B cell (primary cell): ENCODE results near the gene HHEX. TPM values are rescaled to one million over a fixed set of nuclear protein-coding genes. Genes with fewer than 3 reads are reported as not detected.
A peak's percentile ranks its signal among the peaks of the same experiment; 100 is the strongest.

Source experiments
- ATAC-seq: fragments of 200-7000 bp; cut with Tn5 transposase; one replicate; pipeline ENCODE4 v1.10.0; 2021; ENCODE audit warnings: low read depth, mild to moderate bottlenecking, moderate number of reproducible peaks, moderate library complexity
- CTCF ChIA-PET: fragments of 350-600 bp; sonication (Branson Sonifier 250); formaldehyde crosslinking; loops from one replicate; lab custom pipeline; 2021; ENCODE audit warnings: antibody characterized with exemption, inconsistent platforms; lab: Charles Lee
- POLR2A ChIA-PET: fragments of 350-600 bp; sonication (Branson Sonifier 250); formaldehyde crosslinking; loops from one replicate; lab custom pipeline; 2021; ENCODE audit warnings: antibody characterized with exemption; lab: Charles Lee
- DNase-seq: peaks from one replicate; pipeline ENCODE4 v3.0.0; 2013
- H2AFZ ChIP-seq: 2 replicates; pipeline ENCODE4 v1.6.1; 2012; ENCODE audit warnings: mild to moderate bottlenecking, low read depth, low read length; ENCODE audit not compliant: insufficient read depth, poor library complexity, severe bottlenecking
- H3K27ac ChIP-seq, 2 donors: 1 replicate in 1 of 2; 2 replicates in 1 of 2; pipeline ENCODE4 v1.5.1; 2012 to 2013; ENCODE audit warnings: low read length in 2 of 2, mild to moderate bottlenecking in 2 of 2, moderate library complexity in 1 of 2
- H3K27me3 ChIP-seq, 4 experiments: fragments of 200-600 bp in 1 of 4; sonication (generic) in 1 of 4; replicated peaks in 1 of 4; 1 replicate in 2 of 4; 2 replicates in 2 of 4; pipeline versions ENCODE4 v1.6.1 to v1.7.0; 2013 to 2016; ENCODE audit warnings: low read length in 3 of 4, mild to moderate bottlenecking in 2 of 4, mixed read lengths in 1 of 4, moderate library complexity in 1 of 4; ENCODE audit not compliant: insufficient read depth in 4 of 4, control insufficient read depth in 3 of 4; ENCODE audit errors: control extremely low read depth in 1 of 4
- H3K36me3 ChIP-seq, 2 experiments: replicated peaks in 1 of 2; 1 replicate in 1 of 2; 2 replicates in 1 of 2; pipeline versions ENCODE4 v1.6.1 to v1.7.1; 2013; ENCODE audit warnings: low read length in 1 of 2; ENCODE audit not compliant: insufficient read depth in 2 of 2, control insufficient read depth in 1 of 2; ENCODE audit errors: control extremely low read depth in 1 of 2, extremely low read depth in 1 of 2
- H3K4me1 ChIP-seq, 2 donors: fragments of 200-600 bp in 1 of 2; sonication (generic) in 1 of 2; 1 replicate in 1 of 2; 2 replicates in 1 of 2; pipeline versions ENCODE4 v1.5.1 to v1.6.1; 2013 to 2017; ENCODE audit warnings: low read length in 2 of 2; ENCODE audit not compliant: control insufficient read depth in 2 of 2, insufficient read depth in 2 of 2
- H3K4me2 ChIP-seq: replicated peaks from 2 replicates; pipeline ENCODE3; 2012; ENCODE audit warnings: mild to moderate bottlenecking, low read depth, low read length; ENCODE audit not compliant: poor library complexity, severe bottlenecking
- H3K4me3 ChIP-seq, 5 experiments: fragments of 200-600 bp in 1 of 5; sonication (generic) in 1 of 5; 1 replicate in 3 of 5; 2 replicates in 2 of 5; pipeline versions ENCODE4 v1.5.1 to v1.7.0; 2011 to 2016; ENCODE audit warnings: low read length in 4 of 5, mild to moderate bottlenecking in 4 of 5, low read depth in 2 of 5, control low read depth in 1 of 5, moderate library complexity in 1 of 5; ENCODE audit not compliant: insufficient read depth in 1 of 5; ENCODE audit errors: control extremely low read depth in 1 of 5, extremely low read depth in 1 of 5
- H3K79me2 ChIP-seq: fragments of 200-600 bp; sonication (generic); one replicate; pipeline ENCODE4 v1.6.0; 2016; ENCODE audit warnings: low read length; ENCODE audit not compliant: control insufficient read depth, insufficient read depth
- H3K9ac ChIP-seq: fragments of 200-600 bp; sonication (generic); 2 replicates; pipeline ENCODE4 v1.6.1; 2017; ENCODE audit warnings: mild to moderate bottlenecking, low read length, moderate library complexity
- H3K9me3 ChIP-seq, 3 donors: one replicate each; pipeline versions ENCODE4 v1.6.1 to v1.7.1; 2013; ENCODE audit warnings: low read length in 2 of 3; ENCODE audit not compliant: control insufficient read depth in 2 of 3, insufficient read depth in 1 of 3; ENCODE audit errors: control extremely low read depth in 1 of 3
- H4K20me1 ChIP-seq: 2 replicates; pipeline ENCODE4 v1.6.0; 2012; ENCODE audit warnings: mild to moderate bottlenecking, low read length; ENCODE audit not compliant: insufficient read depth, control insufficient read depth, poor library complexity, severe bottlenecking
- H3K27ac Mint-ChIP-seq: one replicate; pipeline ENCODE4 v1.8.0; 2021; ENCODE audit warnings: mixed read lengths
- H3K27me3 Mint-ChIP-seq: one replicate; pipeline ENCODE4 v1.8.0; 2021; ENCODE audit warnings: mixed read lengths
- H3K4me1 Mint-ChIP-seq: one replicate; pipeline ENCODE4 v1.8.0; 2021; ENCODE audit warnings: mixed read lengths
- H3K4me3 Mint-ChIP-seq: one replicate; pipeline ENCODE4 v1.8.0; 2021; ENCODE audit warnings: mixed read lengths
- H3K9me3 Mint-ChIP-seq: one replicate; pipeline ENCODE4 v1.8.0; 2022; ENCODE audit warnings: mixed read lengths; ENCODE audit not compliant: insufficient read depth
- CTCF ChIP-seq: fragments of 200-600 bp; IDR thresholded peaks from one replicate; pipeline ENCODE4 v1.8.0; 2022; ENCODE audit warnings: antibody characterized with exemption, mild to moderate bottlenecking
- EZH2 ChIP-seq: IDR thresholded peaks from 2 replicates; pipeline ENCODE4 v1.6.1; 2012; ENCODE audit warnings: borderline replicate concordance, low read depth, mild to moderate bottlenecking, moderate library complexity, low read length; ENCODE audit not compliant: insufficient read depth, poor library complexity, severe bottlenecking
- WGBS: methylation state at CpG from one replicate; pipeline ENCODE4 v1.1.5; 2013; ENCODE audit warnings: missing lambda C conversion rate; ENCODE audit not compliant: insufficient coverage; 5-methylcytosine and 5-hydroxymethylcytosine counted together
- intact Hi-C: fragments of 100-400 bp; cut with micrococcal nuclease; formaldehyde crosslinking; loops from one replicate; pipeline ENCODE4 v1.10.0; 2022
- polyA plus RNA-seq: library from polyadenylated mRNA; depleted of rRNA; stranded (reverse); fragments of >200 nt; gene quantifications from 2 replicates; pipeline ENCODE4 v1.2.3, GENCODE V29; 2012
- total RNA-seq, 2 donors: library from RNA; stranded (reverse); fragments of 120-200 nt in 1 of 2; gene quantifications; 1 replicate in 1 of 2; 2 replicates in 1 of 2; pipeline versions ENCODE4 v1.2.3 to v1.2.4, GENCODE V29; 2013 to 2022

The HHEX gene
- total and polyA plus RNA-seq, 2 donors (not counting 1 experiment from before 2014, with no cell fraction given), result 96.9 to 149 TPM

- TF ChIP-seq CTCF, result no peak
- no peak for TF ChIP-seq EZH2
- Mint-ChIP-seq H3K4me3 (no peak overlapping the region), H3K27ac (no peak overlapping the region), H3K9me3 (no peaks in the 10 kb centered on the region), H3K4me1 (peaks cover 32% of the 10 kb centered on the region), H3K27me3 (no peaks in the 10 kb centered on the region)
- H3K9ac ChIP-seq, result no peak overlapping the region
- H3K4me2 ChIP-seq, result no peak overlapping the region
- ChIA-PET POLR2A (interaction anchor here (0.6 kb wide), 1 partner anchor 13 kb away, joined by 3 read pairs; no protein-coding TSS in a partner anchor), CTCF (interaction anchor here (1.0 to 1.4 kb wide), 2 partner anchors 17 to 19 kb away, joined by 3 to 4 read pairs; no protein-coding TSS in a partner anchor)
- no peaks in the 10 kb centered on the region for H3K9me3 ChIP-seq
- ATAC-seq, result no peak
- H3K27ac ChIP-seq, result no peak overlapping the region
- no peaks in the 10 kb centered on the region for H3K79me2 ChIP-seq
- intact Hi-C loops, result no loop called here
- H2AFZ ChIP-seq, result no peak overlapping the region
- no peak for DNase-seq
- no peak overlapping the region for H3K4me3 ChIP-seq
- no peaks in the 10 kb centered on the region for H4K20me1 ChIP-seq
- no peaks in the 10 kb centered on the region for H3K27me3 ChIP-seq
- H3K36me3 ChIP-seq, result no peaks in the 10 kb centered on the region
- peaks cover 27 to 28% of the 10 kb centered on the region in 2 donors for H3K4me1 ChIP-seq
Observed at GRCh38 chr10:92722349-92722748, 32.6 kb downstream of the HHEX start.

- ChIA-PET POLR2A (interaction anchor here (0.6 to 1.3 kb wide), 2 partner anchors 8 to 36 kb away, joined by 3 read pairs; no protein-coding TSS in a partner anchor), CTCF (interaction anchor here (0.6 to 1.2 kb wide), 4 partner anchors 14 to 120 kb away, joined by 3 to 4 read pairs (median 3); no protein-coding TSS in a partner anchor)
- peaks cover 4% of the 10 kb centered on the region for H3K79me2 ChIP-seq
- no peak overlapping the region for H3K9ac ChIP-seq
- Mint-ChIP-seq H3K4me1 (peaks cover 37% of the 10 kb centered on the region), H3K27me3 (no peaks in the 10 kb centered on the region), H3K4me3 (no peak overlapping the region), H3K27ac (peak overlapping the region; percentile 0), H3K9me3 (no peaks in the 10 kb centered on the region)
- H3K4me2 ChIP-seq, result no peak overlapping the region
- H3K27me3 ChIP-seq, result no peaks in the 10 kb centered on the region
- H3K9me3 ChIP-seq, result peaks cover 0 to 3% (median 0%) of the 10 kb centered on the region in 3 donors
- no peak overlapping the region for H2AFZ ChIP-seq
- H3K4me3 ChIP-seq, result no peak overlapping the region
- TF ChIP-seq EZH2, result no peak
- TF ChIP-seq CTCF, result no peak
- DNase-seq (no peak), ATAC-seq (no peak)
- intact Hi-C loops, result no loop called here
- WGBS, result 97% methylated on average over 5 of the region's 6 CpGs
- no peaks in the 10 kb centered on the region for H4K20me1 ChIP-seq
- H3K4me1 ChIP-seq, result peaks cover 25 to 29% of the 10 kb centered on the region in 2 donors
- no peaks in the 10 kb centered on the region for H3K36me3 ChIP-seq
- H3K27ac ChIP-seq, result no peak overlapping the region
Observed at GRCh38 chr10:92727141-92727540, 37.4 kb downstream of the HHEX start.
